GM19099 (cell line): ENCODE measurements around the gene ZFPL1.

ENCODE experiments used
- POLR2A ChIP-seq: IDR thresholded peaks from 3 replicates; pipeline ENCODE4 v1.6.1; 2011; ENCODE audit warnings: low read depth; ENCODE audit not compliant: insufficient read length; ENCODE audit errors: extremely low read depth

The ZFPL1 gene

GRCh38 chr11:65132988-65133700 lies 49.1 kb downstream of the ZFPL1 start:
- peak; percentile 66 for TF ChIP-seq POLR2A

- TF ChIP-seq POLR2A = no peak
Measured at GRCh38 chr11:65133724-65134123, 49.7 kb downstream of the ZFPL1 start.

DNA sequence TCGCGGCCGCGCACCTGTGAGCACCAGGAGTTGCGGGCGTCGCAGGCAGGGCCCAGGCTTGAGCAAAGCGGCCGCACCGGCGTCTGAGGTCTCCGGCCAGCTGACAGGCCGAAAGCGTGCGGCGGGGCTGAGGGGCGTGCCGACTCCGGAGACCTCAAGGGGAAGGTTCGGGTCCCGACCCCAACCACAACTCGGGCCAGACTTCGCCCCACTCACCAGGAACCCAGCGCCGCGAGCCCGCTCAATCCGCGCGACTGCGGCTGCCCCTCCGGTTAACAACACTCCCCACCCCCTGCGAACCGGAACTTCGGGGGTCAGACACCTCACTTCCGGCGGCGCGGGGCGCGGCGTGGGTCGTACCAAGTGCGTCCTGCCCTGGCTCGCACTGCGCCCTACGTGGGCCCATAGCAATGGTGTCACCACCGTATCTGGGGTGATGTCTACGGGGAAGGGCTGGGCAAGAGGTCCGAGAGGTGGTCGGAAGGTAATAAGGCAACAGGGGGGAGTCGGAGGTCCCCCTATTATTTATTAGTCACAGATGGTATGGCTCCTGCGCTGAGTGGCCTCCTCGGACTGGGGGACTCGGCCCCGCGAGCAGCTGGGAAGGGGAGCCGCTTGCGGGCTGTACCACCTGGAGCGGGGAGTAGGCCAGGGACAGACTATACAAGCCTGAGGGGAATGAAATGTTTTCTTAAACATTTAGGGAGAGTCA lies 50.4 kb downstream of the ZFPL1 start, which contains the start of gene SYVN1:
TSS of gene SYVN1 (minus strand) at position 280 of the 712 bp plus-strand sequence. CDS start 918 bp downstream, outside the sequence.
- TF ChIP-seq POLR2A = peak; percentile 95

- peak; percentile 68 for TF ChIP-seq POLR2A
Measured at GRCh38 chr11:65134952-65135632, 51.1 kb downstream of the ZFPL1 start.

DNA sequence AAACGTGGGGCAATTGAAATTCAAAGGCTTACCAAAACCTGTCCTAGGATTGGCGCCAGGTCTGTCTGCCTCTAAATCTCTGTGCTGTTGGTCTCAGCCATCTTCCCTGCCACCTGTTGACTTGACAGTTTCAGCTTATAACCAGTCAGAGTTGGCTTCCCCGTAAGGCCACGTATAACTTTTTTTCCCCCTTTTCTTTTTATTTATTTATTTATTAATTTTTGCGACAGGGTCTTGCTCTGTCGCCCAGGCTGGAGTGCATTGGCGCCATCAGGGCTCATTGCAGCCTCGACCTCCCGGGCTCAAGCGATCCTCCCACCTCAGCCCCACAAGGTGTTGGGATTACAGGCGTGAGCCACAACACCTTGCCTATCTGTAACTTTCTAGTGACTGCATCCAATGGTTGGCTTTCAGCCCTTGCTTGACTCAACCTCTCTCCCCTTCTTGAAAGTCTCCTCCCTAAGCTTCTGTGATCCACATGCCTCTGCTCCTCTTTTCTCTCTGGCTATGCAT lies 51.7 kb downstream of the ZFPL1 start:
- TF ChIP-seq POLR2A = no peak

DNA sequence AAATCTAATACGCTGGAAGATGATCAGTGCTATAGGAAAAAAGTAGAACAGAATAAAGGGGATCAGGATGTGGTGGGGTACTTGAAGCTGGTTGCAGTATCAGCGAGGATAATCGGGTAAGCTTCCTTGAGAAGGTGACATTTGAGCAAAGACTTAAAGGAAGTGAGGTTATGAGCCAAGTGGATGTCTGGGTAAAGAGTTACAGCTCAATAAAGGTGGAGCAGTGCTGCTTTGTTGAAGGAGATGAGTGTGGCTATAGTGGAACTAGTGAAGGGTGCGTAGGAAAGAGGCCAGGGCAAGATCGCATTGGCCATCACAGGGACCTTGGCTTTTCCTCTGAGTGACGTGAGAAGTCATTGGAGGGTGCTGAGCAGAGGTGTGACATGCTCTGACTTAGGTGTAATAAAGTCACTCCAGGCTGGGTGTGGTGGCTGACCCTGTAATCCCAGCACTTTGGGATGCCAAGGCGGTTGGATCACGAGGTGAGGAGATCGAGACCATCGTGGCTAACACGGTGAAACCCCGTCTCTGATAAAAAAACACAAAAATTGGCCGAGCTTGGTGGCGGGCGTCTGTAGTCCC lies 52.6 kb downstream of the ZFPL1 start:
- no peak for TF ChIP-seq POLR2A
